HCT116 (cell line): ENCODE results near the gene TMEM100.

ENCODE experiments used
- CEBPB ChIP-seq: IDR thresholded peaks from 2 replicates; pipeline ENCODE4 v1.6.1; 2012; ENCODE audit warnings: low read depth
- ELF1 ChIP-seq: IDR thresholded peaks from 2 replicates; pipeline ENCODE4 v1.6.1; 2012; ENCODE audit warnings: low read depth, borderline replicate concordance
- EZH2 ChIP-seq: fragments of 200-600 bp; sonication (generic); IDR thresholded peaks from 2 replicates; pipeline ENCODE4 v1.6.1; 2017; ENCODE audit warnings: antibody characterized with exemption, mixed run types
- JUND ChIP-seq: IDR thresholded peaks from 2 replicates; pipeline ENCODE4 v1.6.1; 2012
- POLR2A ChIP-seq: IDR thresholded peaks from 2 replicates; pipeline ENCODE4 v1.7.0; 2011; ENCODE audit warnings: borderline replicate concordance; ENCODE audit not compliant: insufficient read depth, insufficient read length; ENCODE audit errors: extremely low read depth
- POLR2AphosphoS5 ChIP-seq: IDR thresholded peaks from 2 replicates; pipeline ENCODE4 v1.6.1; 2011; ENCODE audit warnings: mild to moderate bottlenecking, low read depth, low read length, moderate library complexity
- SIN3A ChIP-seq: IDR thresholded peaks from 2 replicates; pipeline ENCODE4 v1.6.1; 2012; ENCODE audit warnings: low read depth
- TCF7L2 ChIP-seq: IDR thresholded peaks from 2 replicates; pipeline ENCODE4 v1.7.0; 2011; ENCODE audit warnings: borderline replicate concordance, inconsistent platforms; ENCODE audit not compliant: insufficient read depth, insufficient read length; ENCODE audit errors: extremely low read depth
- YY1 ChIP-seq: IDR thresholded peaks from 2 replicates; pipeline ENCODE4 v1.6.1; 2011; ENCODE audit warnings: low read length, low read depth, moderate library complexity, mild to moderate bottlenecking; ENCODE audit not compliant: insufficient replicate concordance; ENCODE audit errors: extremely low read depth
- TF ChIP-seq, protein P1 (sequence below), 3 experiments: fragments of 200-600 bp in 1 of 3; sonication (generic) in 1 of 3; IDR thresholded peaks in 2 of 3; conservative IDR thresholded peaks in 1 of 3; 2 replicates each; pipeline ENCODE4 v1.5.1; 2012 to 2017; ENCODE audit warnings: low read depth in 2 of 3, low read length in 2 of 3, antibody characterized with exemption in 1 of 3, borderline replicate concordance in 1 of 3, control low read depth in 1 of 3, mild to moderate bottlenecking in 1 of 3, mixed read lengths in 1 of 3, mixed run types in 1 of 3, moderate library complexity in 1 of 3; ENCODE audit not compliant: insufficient read depth in 1 of 3
- TF ChIP-seq, protein P2 (sequence below): IDR thresholded peaks from 2 replicates; pipeline ENCODE4 v1.6.1; 2012
- TF ChIP-seq, protein P3 (sequence below): IDR thresholded peaks from 2 replicates; pipeline ENCODE4 v1.6.1; 2012
- TF ChIP-seq, protein P4 (sequence below): IDR thresholded peaks from 2 replicates; pipeline ENCODE4 v1.6.1; 2011; ENCODE audit warnings: mild to moderate bottlenecking, low read length, moderate library complexity; ENCODE audit not compliant: insufficient replicate concordance; ENCODE audit errors: extremely low read depth

DNA sequence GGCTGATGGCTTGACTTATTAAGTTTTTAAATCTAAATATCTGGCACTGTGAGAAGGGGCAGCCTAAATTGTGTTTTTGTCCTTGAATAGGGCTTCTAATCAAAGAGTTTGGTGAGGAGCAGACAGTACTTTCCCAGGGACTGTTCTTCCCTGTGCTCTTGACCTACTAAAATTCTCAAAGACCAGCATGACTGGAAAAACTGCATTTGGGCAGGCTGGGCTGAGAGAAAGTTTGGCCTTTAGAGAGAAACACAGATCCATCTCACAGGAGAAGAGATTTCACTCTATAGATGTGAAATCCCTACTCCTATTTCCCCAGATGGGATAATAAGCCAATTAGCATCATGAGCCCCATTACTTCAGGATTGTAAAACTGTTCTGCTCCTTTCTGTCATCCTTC lies 35.5 kb upstream of the TMEM100 start:
- TF ChIP-seq POLR2A (no peak), YY1 (no peak), POLR2AphosphoS5 (no peak), EZH2 (no peak), CEBPB (no peak), SIN3A (no peak), JUND (no peak), TCF7L2 (no peak), ELF1 (no peak)
- TF ChIP-seq, protein P1, sequence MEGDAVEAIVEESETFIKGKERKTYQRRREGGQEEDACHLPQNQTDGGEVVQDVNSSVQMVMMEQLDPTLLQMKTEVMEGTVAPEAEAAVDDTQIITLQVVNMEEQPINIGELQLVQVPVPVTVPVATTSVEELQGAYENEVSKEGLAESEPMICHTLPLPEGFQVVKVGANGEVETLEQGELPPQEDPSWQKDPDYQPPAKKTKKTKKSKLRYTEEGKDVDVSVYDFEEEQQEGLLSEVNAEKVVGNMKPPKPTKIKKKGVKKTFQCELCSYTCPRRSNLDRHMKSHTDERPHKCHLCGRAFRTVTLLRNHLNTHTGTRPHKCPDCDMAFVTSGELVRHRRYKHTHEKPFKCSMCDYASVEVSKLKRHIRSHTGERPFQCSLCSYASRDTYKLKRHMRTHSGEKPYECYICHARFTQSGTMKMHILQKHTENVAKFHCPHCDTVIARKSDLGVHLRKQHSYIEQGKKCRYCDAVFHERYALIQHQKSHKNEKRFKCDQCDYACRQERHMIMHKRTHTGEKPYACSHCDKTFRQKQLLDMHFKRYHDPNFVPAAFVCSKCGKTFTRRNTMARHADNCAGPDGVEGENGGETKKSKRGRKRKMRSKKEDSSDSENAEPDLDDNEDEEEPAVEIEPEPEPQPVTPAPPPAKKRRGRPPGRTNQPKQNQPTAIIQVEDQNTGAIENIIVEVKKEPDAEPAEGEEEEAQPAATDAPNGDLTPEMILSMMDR (IDR thresholded peaks at IDR 0.05 in 2 of 3, conservative IDR thresholded peaks at IDR 0.05 in 1 of 3; ENCODE audit: borderline replicate concordance in 1 of 3, insufficient read depth in 1 of 3, low read depth in 2 of 3, low read length in 2 of 3): no peak
- TF ChIP-seq, protein P2, sequence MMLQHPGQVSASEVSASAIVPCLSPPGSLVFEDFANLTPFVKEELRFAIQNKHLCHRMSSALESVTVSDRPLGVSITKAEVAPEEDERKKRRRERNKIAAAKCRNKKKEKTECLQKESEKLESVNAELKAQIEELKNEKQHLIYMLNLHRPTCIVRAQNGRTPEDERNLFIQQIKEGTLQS: no peak
- TF ChIP-seq, protein P3, sequence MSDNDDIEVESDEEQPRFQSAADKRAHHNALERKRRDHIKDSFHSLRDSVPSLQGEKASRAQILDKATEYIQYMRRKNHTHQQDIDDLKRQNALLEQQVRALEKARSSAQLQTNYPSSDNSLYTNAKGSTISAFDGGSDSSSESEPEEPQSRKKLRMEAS: no peak
- TF ChIP-seq, protein P4, sequence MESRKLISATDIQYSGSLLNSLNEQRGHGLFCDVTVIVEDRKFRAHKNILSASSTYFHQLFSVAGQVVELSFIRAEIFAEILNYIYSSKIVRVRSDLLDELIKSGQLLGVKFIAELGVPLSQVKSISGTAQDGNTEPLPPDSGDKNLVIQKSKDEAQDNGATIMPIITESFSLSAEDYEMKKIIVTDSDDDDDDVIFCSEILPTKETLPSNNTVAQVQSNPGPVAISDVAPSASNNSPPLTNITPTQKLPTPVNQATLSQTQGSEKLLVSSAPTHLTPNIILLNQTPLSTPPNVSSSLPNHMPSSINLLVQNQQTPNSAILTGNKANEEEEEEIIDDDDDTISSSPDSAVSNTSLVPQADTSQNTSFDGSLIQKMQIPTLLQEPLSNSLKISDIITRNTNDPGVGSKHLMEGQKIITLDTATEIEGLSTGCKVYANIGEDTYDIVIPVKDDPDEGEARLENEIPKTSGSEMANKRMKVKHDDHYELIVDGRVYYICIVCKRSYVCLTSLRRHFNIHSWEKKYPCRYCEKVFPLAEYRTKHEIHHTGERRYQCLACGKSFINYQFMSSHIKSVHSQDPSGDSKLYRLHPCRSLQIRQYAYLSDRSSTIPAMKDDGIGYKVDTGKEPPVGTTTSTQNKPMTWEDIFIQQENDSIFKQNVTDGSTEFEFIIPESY: no peak
